ENCODE results near the gene CAPN10.

- TF ChIP-seq, protein P1, sequence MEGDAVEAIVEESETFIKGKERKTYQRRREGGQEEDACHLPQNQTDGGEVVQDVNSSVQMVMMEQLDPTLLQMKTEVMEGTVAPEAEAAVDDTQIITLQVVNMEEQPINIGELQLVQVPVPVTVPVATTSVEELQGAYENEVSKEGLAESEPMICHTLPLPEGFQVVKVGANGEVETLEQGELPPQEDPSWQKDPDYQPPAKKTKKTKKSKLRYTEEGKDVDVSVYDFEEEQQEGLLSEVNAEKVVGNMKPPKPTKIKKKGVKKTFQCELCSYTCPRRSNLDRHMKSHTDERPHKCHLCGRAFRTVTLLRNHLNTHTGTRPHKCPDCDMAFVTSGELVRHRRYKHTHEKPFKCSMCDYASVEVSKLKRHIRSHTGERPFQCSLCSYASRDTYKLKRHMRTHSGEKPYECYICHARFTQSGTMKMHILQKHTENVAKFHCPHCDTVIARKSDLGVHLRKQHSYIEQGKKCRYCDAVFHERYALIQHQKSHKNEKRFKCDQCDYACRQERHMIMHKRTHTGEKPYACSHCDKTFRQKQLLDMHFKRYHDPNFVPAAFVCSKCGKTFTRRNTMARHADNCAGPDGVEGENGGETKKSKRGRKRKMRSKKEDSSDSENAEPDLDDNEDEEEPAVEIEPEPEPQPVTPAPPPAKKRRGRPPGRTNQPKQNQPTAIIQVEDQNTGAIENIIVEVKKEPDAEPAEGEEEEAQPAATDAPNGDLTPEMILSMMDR (IDR thresholded peaks at IDR 0.05; ENCODE audit: extremely low read depth in 1 of 2, insufficient read depth in 1 of 2, low read depth in 1 of 2, low read length in 2 of 2): peak; percentile 61 to 79
- TF ChIP-seq POLR2A (IDR thresholded peaks at IDR 0.05; ENCODE audit: low read depth, low read length) (no peak), EZH2 (IDR thresholded peaks at IDR 0.05; ENCODE audit: borderline replicate concordance, low read depth, low read length, severe bottlenecking) (no peak), JUN (IDR thresholded peaks at IDR 0.05; ENCODE audit: borderline replicate concordance, insufficient read depth, insufficient read length, low read depth) (no peak), POLR2AphosphoS5 (IDR thresholded peaks at IDR 0.05; ENCODE audit: insufficient read depth, low read depth, low read length) (peak; percentile 40), MYC (IDR thresholded peaks at IDR 0.05; ENCODE audit: low read depth, low read length) (no peak), FOS (IDR thresholded peaks at IDR 0.05; ENCODE audit: borderline replicate concordance, insufficient read depth, low read length) (no peak), GATA2 (IDR thresholded peaks at IDR 0.05; ENCODE audit: insufficient read depth, insufficient read length, low read depth, low read length) (no peak)
- TF ChIP-seq, protein P2, sequence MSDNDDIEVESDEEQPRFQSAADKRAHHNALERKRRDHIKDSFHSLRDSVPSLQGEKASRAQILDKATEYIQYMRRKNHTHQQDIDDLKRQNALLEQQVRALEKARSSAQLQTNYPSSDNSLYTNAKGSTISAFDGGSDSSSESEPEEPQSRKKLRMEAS (IDR thresholded peaks at IDR 0.05; ENCODE audit: insufficient read depth, insufficient read length): no peak
Measured at GRCh38 chr2:240566203-240567136, 20.1 kb upstream of the CAPN10 start.

Measured in endothelial cell of umbilical vein (primary cell).